Stomach (tissue), 9 donors: ENCODE measurements around the gene JCAD. TPM values are rescaled to one million over a fixed set of nuclear protein-coding genes. Genes with fewer than 3 reads are reported as not detected.

Source experiments
- DNase-seq, 2 donors: peaks; one replicate each; pipeline versions ENCODE4 v3.0.0 to v3.0.0-alpha.2; 2013 to 2019
- H3K27ac ChIP-seq, 5 donors: fragments of 200-600 bp in 4 of 5; sonication (generic) in 4 of 5; one replicate each; pipeline ENCODE4 v1.5.1; 2013 to 2019; ENCODE audit warnings: mild to moderate bottlenecking in 1 of 5, moderate library complexity in 1 of 5
- H3K27me3 ChIP-seq, 3 donors: fragments of 200-600 bp; sonication (generic); one replicate each; pipeline ENCODE4 v1.5.1; 2017 to 2019; ENCODE audit warnings: mixed run types in 1 of 3
- H3K36me3 ChIP-seq, 4 donors: fragments of 200-600 bp; sonication (generic); 1 replicate in 3 of 4; 2 replicates in 1 of 4; pipeline ENCODE4 v1.5.1; 2016 to 2019
- H3K4me1 ChIP-seq, 4 donors: fragments of 200-600 bp; sonication (generic); one replicate each; pipeline ENCODE4 v1.5.1; 2016 to 2019
- H3K4me3 ChIP-seq, 4 donors: fragments of 200-600 bp; sonication (generic) in 3 of 4; one replicate each; pipeline ENCODE4 v1.5.1; 2016 to 2019; ENCODE audit warnings: mild to moderate bottlenecking in 1 of 4
- H3K9me3 ChIP-seq, 4 donors: fragments of 200-600 bp; sonication (generic); one replicate each; pipeline ENCODE4 v1.5.1; 2016 to 2019
- EP300 ChIP-seq: sonication (generic); formaldehyde crosslinking; IDR thresholded peaks from one replicate; pipeline ENCODE4 v1.6.1; 2017; ENCODE audit warnings: antibody characterized with exemption
- POLR2A ChIP-seq, 4 donors: fragments of 450-650 bp; IDR thresholded peaks; one replicate each; pipeline ENCODE4 v1.6.1; 2016; ENCODE audit warnings: antibody characterized with exemption in 4 of 4, control low read depth in 2 of 4, mild to moderate bottlenecking in 1 of 4, moderate library complexity in 1 of 4
- POLR2AphosphoS5 ChIP-seq, 3 donors: sonication (generic); formaldehyde crosslinking; IDR thresholded peaks; one replicate each; pipeline ENCODE4 v1.6.1; 2016; ENCODE audit warnings: antibody characterized with exemption in 3 of 3
- WGBS, 5 donors: extraction: QIAGEN DNeasy Blood & Tissue Kit in 3 of 5; methylation state at CpG; one replicate each; pipeline versions ENCODE4 v1.1.5 to v1.1.7; 2013 to 2018; 5-methylcytosine and 5-hydroxymethylcytosine counted together
- intact Hi-C: fragments of 100-400 bp; cut with DNase I; formaldehyde crosslinking; loops from one replicate; pipeline ENCODE4 v1.15.1; 2023; ENCODE audit warnings: low total_unique reads
- polyA plus RNA-seq, 3 donors: library from polyadenylated mRNA; stranded (reverse); fragments of 200-250 nt; gene quantifications; one replicate each; pipeline ENCODE4 v1.2.3, GENCODE V29; 2013
- total RNA-seq, 5 donors: library from RNA; depleted of rRNA; stranded (reverse); fragments of >200 nt; gene quantifications; one replicate each; pipeline versions ENCODE4 v1.1.0 to v1.2.3, GENCODE V29; 2014 to 2016
- TF ChIP-seq, protein P1 (sequence below), 7 experiments: fragments of 450-650 bp in 4 of 7; fragments of 200-600 bp in 3 of 7; sonication (generic) in 3 of 7; IDR thresholded peaks; one replicate each; pipeline ENCODE4 v1.5.1; 2016 to 2019; ENCODE audit warnings: antibody characterized with exemption in 7 of 7, control low read depth in 2 of 7, mild to moderate bottlenecking in 1 of 7
- donor health status: healthy with polysubstance abuse.
- donor health status: Bipolar disorder and iron deficiency.
- donor health status: healthy.

The JCAD gene
- total and polyA plus RNA-seq, 8 donors, result 1.6 to 30.3 (median 10.4) TPM

- WGBS, 5 donors, result 92 to 97% (median 93%) methylated on average over 6 of the region's 6 CpGs
Measured at GRCh38 chr10:30075481-30075880, 16.1 kb upstream of the JCAD start.

GRCh38 chr10:30074933-30075332 is 15.5 kb upstream of the JCAD start:
- H3K36me3 ChIP-seq, result no peaks in the 10 kb centered on the region
- TF ChIP-seq, protein P1, sequence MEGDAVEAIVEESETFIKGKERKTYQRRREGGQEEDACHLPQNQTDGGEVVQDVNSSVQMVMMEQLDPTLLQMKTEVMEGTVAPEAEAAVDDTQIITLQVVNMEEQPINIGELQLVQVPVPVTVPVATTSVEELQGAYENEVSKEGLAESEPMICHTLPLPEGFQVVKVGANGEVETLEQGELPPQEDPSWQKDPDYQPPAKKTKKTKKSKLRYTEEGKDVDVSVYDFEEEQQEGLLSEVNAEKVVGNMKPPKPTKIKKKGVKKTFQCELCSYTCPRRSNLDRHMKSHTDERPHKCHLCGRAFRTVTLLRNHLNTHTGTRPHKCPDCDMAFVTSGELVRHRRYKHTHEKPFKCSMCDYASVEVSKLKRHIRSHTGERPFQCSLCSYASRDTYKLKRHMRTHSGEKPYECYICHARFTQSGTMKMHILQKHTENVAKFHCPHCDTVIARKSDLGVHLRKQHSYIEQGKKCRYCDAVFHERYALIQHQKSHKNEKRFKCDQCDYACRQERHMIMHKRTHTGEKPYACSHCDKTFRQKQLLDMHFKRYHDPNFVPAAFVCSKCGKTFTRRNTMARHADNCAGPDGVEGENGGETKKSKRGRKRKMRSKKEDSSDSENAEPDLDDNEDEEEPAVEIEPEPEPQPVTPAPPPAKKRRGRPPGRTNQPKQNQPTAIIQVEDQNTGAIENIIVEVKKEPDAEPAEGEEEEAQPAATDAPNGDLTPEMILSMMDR (IDR thresholded peaks at IDR 0.05), result no peak
- TF ChIP-seq POLR2AphosphoS5 (IDR thresholded peaks at IDR 0.05) (no peak), POLR2A (IDR thresholded peaks at IDR 0.05) (no peak), EP300 (no peak)
- DNase-seq, result no peak
- intact Hi-C loops, result no loop called here
- no peak overlapping the region for H3K4me3 ChIP-seq
- H3K4me1 ChIP-seq, result no peaks in the 10 kb centered on the region
- no peaks in the 10 kb centered on the region for H3K27me3 ChIP-seq
- H3K27ac ChIP-seq, result no peak overlapping the region
- no peaks in the 10 kb centered on the region for H3K9me3 ChIP-seq

More at GRCh38 chr10:30075481-30075880, 16.1 kb upstream of the JCAD start:
- no peaks in the 10 kb centered on the region for H3K9me3 ChIP-seq
- DNase-seq, result no peak
- no peak overlapping the region for H3K4me3 ChIP-seq
- TF ChIP-seq EP300 (no peak), POLR2AphosphoS5 (IDR thresholded peaks at IDR 0.05) (no peak)
- no peak overlapping the region for H3K27ac ChIP-seq
- intact Hi-C loops, result no loop called here
- H3K4me1 ChIP-seq, result no peaks in the 10 kb centered on the region
- H3K36me3 ChIP-seq, result no peaks in the 10 kb centered on the region
- no peaks in the 10 kb centered on the region for H3K27me3 ChIP-seq

DNA sequence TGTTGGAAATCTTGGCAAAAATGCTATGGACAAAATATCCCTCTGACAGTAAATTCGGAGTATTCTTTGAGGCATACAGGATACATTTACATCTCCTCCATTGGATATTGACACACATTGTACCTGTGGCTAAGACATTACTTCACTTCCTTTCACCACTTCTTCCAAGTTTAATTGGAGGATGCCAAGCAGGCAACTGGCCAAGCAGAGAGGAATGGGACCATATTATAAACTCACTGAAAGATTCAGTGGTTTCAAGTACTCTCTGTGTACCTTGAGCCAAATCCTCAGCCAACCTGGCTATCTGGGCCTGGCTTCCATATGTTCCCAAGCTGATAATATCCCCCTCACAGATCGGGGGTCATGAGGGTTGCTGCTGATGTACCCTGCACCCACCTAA is 14.7 kb upstream of the JCAD start:
- H3K9me3 ChIP-seq, result no peaks in the 10 kb centered on the region
- H3K27me3 ChIP-seq, result no peaks in the 10 kb centered on the region
- WGBS, 5 donors, result 83 to 97% (median 89%) methylated on average over 2 of the region's 2 CpGs
- H3K4me1 ChIP-seq, result no peaks in the 10 kb centered on the region
- no peak for DNase-seq
- no peak overlapping the region for H3K4me3 ChIP-seq
- TF ChIP-seq, protein P1 (IDR thresholded peaks at IDR 0.05), result no peak
- no peak for TF ChIP-seq POLR2AphosphoS5 (IDR thresholded peaks at IDR 0.05)
- no peak for TF ChIP-seq POLR2A (IDR thresholded peaks at IDR 0.05)
- TF ChIP-seq EP300, result no peak
- H3K27ac ChIP-seq, result no peak overlapping the region
- H3K36me3 ChIP-seq, result no peaks in the 10 kb centered on the region
- intact Hi-C loops, result no loop called here

DNA sequence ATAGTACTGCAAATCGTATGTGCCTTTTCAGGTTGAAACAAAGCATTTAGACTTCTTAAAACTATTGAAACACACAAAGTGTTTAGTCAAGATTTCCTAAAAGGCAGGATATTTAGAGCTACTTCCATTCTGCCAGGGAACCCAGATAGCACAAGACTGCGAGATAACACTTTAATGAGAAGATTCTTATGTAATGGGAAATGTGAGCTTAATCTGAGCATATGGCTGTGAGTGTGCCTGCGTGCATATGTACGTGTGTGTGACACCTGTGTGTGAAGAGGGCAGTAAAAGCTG is 14.3 kb upstream of the JCAD start:
- H3K27ac ChIP-seq, result no peak overlapping the region
- H3K36me3 ChIP-seq, result no peaks in the 10 kb centered on the region
- intact Hi-C loops, result no loop called here
- H3K9me3 ChIP-seq, result no peaks in the 10 kb centered on the region
- H3K27me3 ChIP-seq, result no peaks in the 10 kb centered on the region
- TF ChIP-seq EP300 (no peak), POLR2AphosphoS5 (IDR thresholded peaks at IDR 0.05) (no peak)
- TF ChIP-seq, protein P1 (IDR thresholded peaks at IDR 0.05), result no peak
- no peak for DNase-seq
- 73 to 80% (median 75%) methylated on average over 4 of the region's 4 CpGs for WGBS, 5 donors
- peaks cover 0 to 3% (median 0%) of the 10 kb centered on the region in 4 donors for H3K4me1 ChIP-seq
- H3K4me3 ChIP-seq, result no peak overlapping the region

DNA sequence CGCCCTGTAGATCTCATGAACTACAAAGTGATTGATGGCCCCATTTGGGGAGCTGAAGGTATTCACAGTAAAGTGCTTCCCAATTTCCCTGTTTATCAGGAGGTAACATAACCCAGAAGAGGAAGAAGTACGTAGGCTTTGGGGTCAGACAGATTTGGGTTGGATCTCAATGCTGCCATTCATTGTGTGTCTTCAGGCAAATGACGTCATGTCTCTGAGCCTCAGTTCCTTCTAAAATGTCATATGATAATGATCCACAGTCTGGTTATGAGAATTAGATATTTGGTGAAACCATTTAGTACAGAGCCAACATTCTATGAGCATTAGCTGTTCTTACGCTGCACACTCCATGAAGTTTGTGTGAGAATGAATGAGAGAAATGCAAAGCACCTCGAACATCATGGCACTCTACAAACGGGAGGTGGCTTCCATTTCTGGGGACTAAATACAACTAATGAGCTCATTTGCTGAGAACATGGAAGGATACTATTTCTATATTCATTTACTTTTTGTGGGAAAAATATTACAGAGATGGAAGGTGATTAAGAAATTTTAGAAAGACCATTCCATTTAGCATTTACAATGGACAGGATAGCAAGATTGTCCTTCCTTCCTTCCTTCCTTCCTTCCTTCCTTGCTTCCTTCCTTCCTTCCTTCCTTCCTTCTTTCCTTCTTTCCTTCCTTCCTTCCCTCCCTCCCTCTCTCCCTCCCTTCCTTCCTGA is 13.8 kb upstream of the JCAD start:
- Histone ChIP-seq H3K36me3 (no peaks in the 10 kb centered on the region), H3K4me3 (no peak overlapping the region), H3K27ac (no peak overlapping the region), H3K9me3 (no peaks in the 10 kb centered on the region), H3K27me3 (no peaks in the 10 kb centered on the region), H3K4me1 (peaks cover 0 to 4% (median 0%) of the 10 kb centered on the region in 4 donors)
- 88 to 94% (median 89%) methylated on average over 6 of the region's 6 CpGs for WGBS, 5 donors
- intact Hi-C loops, result no loop called here
- no peak for DNase-seq
- TF ChIP-seq EP300 (no peak), POLR2AphosphoS5 (IDR thresholded peaks at IDR 0.05) (no peak), POLR2A (IDR thresholded peaks at IDR 0.05) (no peak)
- TF ChIP-seq, protein P1 (IDR thresholded peaks at IDR 0.05), result no peak
